PC-3 (cell line): ENCODE results near the gene ZBTB40. TPM values are rescaled to one million over a fixed set of nuclear protein-coding genes. Genes with fewer than 3 reads are reported as not detected.

Source experiments
- ATAC-seq: fragments of 200-7000 bp; cut with Tn5 transposase; 2 replicates; pipeline ENCODE4 v1.9.1; 2020; ENCODE audit warnings: mild to moderate bottlenecking, moderate library complexity
- BruUV-seq: library from RNA; stranded (reverse); fragments of 400-500 nt; replicated peaks from 2 replicates; lab custom pipeline; 2021; lab: Mats Ljungman, UMichigan
- CTCF ChIA-PET: fragments of 300-600 bp; sonication (Branson Sonifier 250); formaldehyde crosslinking; loops from one replicate; lab custom pipeline; 2022; ENCODE audit warnings: antibody characterized with exemption; lab: Charles Lee
- POLR2A ChIA-PET: fragments of 300-600 bp; sonication (Branson Sonifier 250); formaldehyde crosslinking; loops from one replicate; lab custom pipeline; 2022; ENCODE audit warnings: antibody characterized with exemption; ENCODE audit not compliant: unreplicated experiment; lab: Charles Lee
- DNase-seq: peaks from one replicate; pipeline ENCODE4 v3.0.0-alpha.2; 2015
- H2AFZ ChIP-seq: fragments of 300-600 bp; sonication (generic); 2 replicates; pipeline ENCODE4 v1.6.0; 2016; ENCODE audit warnings: antibody characterized with exemption, low read length
- H3F3A ChIP-seq: fragments of 300-600 bp; sonication (generic); one replicate; pipeline ENCODE4 v1.6.0; 2017; ENCODE audit warnings: antibody characterized with exemption, low read length, control low read depth, mild to moderate bottlenecking; ENCODE audit not compliant: unreplicated experiment
- H3K27ac ChIP-seq: fragments of 300-600 bp; sonication (generic); 2 replicates; pipeline ENCODE4 v1.5.1; 2016; ENCODE audit warnings: mild to moderate bottlenecking, low read length
- H3K27me3 ChIP-seq: fragments of 300-600 bp; sonication (generic); 2 replicates; pipeline ENCODE4 v1.6.1; 2016; ENCODE audit warnings: low read length, mixed read lengths
- H3K36me3 ChIP-seq: fragments of 300-600 bp; sonication (generic); 2 replicates; pipeline ENCODE4 v1.6.1; 2016; ENCODE audit warnings: low read depth, mixed run types, low read length, mixed read lengths
- H3K4me1 ChIP-seq: fragments of 300-600 bp; sonication (generic); 2 replicates; pipeline ENCODE4 v1.5.1; 2016; ENCODE audit warnings: low read length; ENCODE audit not compliant: insufficient read depth
- H3K4me2 ChIP-seq: fragments of 300-600 bp; sonication (generic); 2 replicates; pipeline ENCODE4 v1.6.0; 2016; ENCODE audit warnings: low read length
- H3K4me3 ChIP-seq: fragments of 300-600 bp; sonication (generic); 2 replicates; pipeline ENCODE4 v1.5.1; 2016; ENCODE audit warnings: mild to moderate bottlenecking, low read length, mixed read lengths
- H3K79me2 ChIP-seq: fragments of 300-600 bp; sonication (generic); 2 replicates; pipeline ENCODE4 v1.6.1; 2017; ENCODE audit warnings: low read length, mixed read lengths
- H3K9ac ChIP-seq: fragments of 300-600 bp; sonication (generic); 2 replicates; pipeline ENCODE4 v1.6.0; 2016; ENCODE audit warnings: mild to moderate bottlenecking, low read length
- H3K9me2 ChIP-seq: fragments of 300-600 bp; sonication (generic); replicated peaks from 2 replicates; pipeline ENCODE4 v1.6.1; 2016; ENCODE audit warnings: mixed run types, low read length, mixed read lengths
- H3K9me3 ChIP-seq: fragments of 300-600 bp; sonication (generic); 2 replicates; pipeline ENCODE4 v1.6.1; 2016; ENCODE audit warnings: low read length, mixed read lengths
- H4K20me1 ChIP-seq: fragments of 300-600 bp; sonication (generic); 2 replicates; pipeline ENCODE4 v1.6.1; 2016; ENCODE audit warnings: low read length, mixed read lengths
- CTCF ChIP-seq: fragments of 300-600 bp; sonication (generic); conservative IDR thresholded peaks from 2 replicates; pipeline ENCODE4 v1.5.1; 2017; ENCODE audit warnings: antibody characterized with exemption, low read depth, mild to moderate bottlenecking, low read length
- EZH2 ChIP-seq: fragments of 300-600 bp; sonication (generic); IDR thresholded peaks from one replicate; pipeline ENCODE4 v1.6.1; 2017; ENCODE audit warnings: antibody characterized with exemption, mild to moderate bottlenecking, low read length; ENCODE audit not compliant: unreplicated experiment
- EZH2phosphoT487 ChIP-seq: fragments of 300-600 bp; sonication (generic); IDR thresholded peaks from 2 replicates; pipeline ENCODE4 v1.6.1; 2018; ENCODE audit warnings: mild to moderate bottlenecking, antibody characterized with exemption, low read length, borderline replicate concordance
- intact Hi-C: fragments of 100-400 bp; cut with micrococcal nuclease; formaldehyde crosslinking; loops from 2 replicates; pipeline ENCODE4 v1.9.0; 2023
- total RNA-seq: library from RNA; depleted of rRNA; stranded (reverse); fragments of >200 nt; gene quantifications from 2 replicates; pipeline ENCODE4 v1.2.3, GENCODE V29; 2014

The ZBTB40 gene
- total RNA-seq, 1 experiment from 2014 or later, result 20.2 TPM

GRCh38 chr1:22576617-22577016 lies 125.0 kb downstream of the ZBTB40 start:
- Histone ChIP-seq H3K9me2 (no peaks in the 10 kb centered on the region), H3K4me2 (no peak overlapping the region), H4K20me1 (no peaks in the 10 kb centered on the region), H3K4me1 (no peaks in the 10 kb centered on the region), H3K79me2 (no peaks in the 10 kb centered on the region), H3F3A (peaks cover 17% of the 10 kb centered on the region), H3K27ac (no peak overlapping the region), H2AFZ (no peak overlapping the region), H3K27me3 (peaks cover 36% of the 10 kb centered on the region), H3K4me3 (no peak overlapping the region), H3K9me3 (0 out of 2 replicates have a peak, but pooled peaks cover 3% of the 10 kb centered on the region), H3K36me3 (no peaks in the 10 kb centered on the region), H3K9ac (no peak overlapping the region)
- ChIA-PET CTCF (no interaction called here), POLR2A (no interaction called here)
- no TSS peak for BruUV-seq
- TF ChIP-seq CTCF (no peak), EZH2 (no peak), EZH2phosphoT487 (no peak)
- ATAC-seq, result no peak
- intact Hi-C loops, result no loop called here
- no peak for DNase-seq

GRCh38 chr1:22578732-22579361 lies 127.2 kb downstream of the ZBTB40 start:
- Histone ChIP-seq H3K79me2 (no peaks in the 10 kb centered on the region), H3K27ac (no peak overlapping the region), H3K9me3 (0 out of 2 replicates have a peak, but pooled peaks cover 3% of the 10 kb centered on the region), H4K20me1 (no peaks in the 10 kb centered on the region), H3K27me3 (peaks cover 20% of the 10 kb centered on the region), H3K9me2 (no peaks in the 10 kb centered on the region), H3K4me3 (no peak overlapping the region), H3K4me2 (no peak overlapping the region), H3K4me1 (no peaks in the 10 kb centered on the region), H3K36me3 (no peaks in the 10 kb centered on the region), H3F3A (peaks cover 17% of the 10 kb centered on the region), H3K9ac (no peak overlapping the region), H2AFZ (no peak overlapping the region)
- TF ChIP-seq EZH2phosphoT487, result no peak
- no peak for TF ChIP-seq EZH2
- TF ChIP-seq CTCF, result no peak
- intact Hi-C loops, result no loop called here
- ChIA-PET CTCF (no interaction called here), POLR2A (no interaction called here)
- no TSS peak for BruUV-seq
- DNase-seq, result no peak
- ATAC-seq, result no peak

- TF ChIP-seq EZH2phosphoT487, result no peak
- TF ChIP-seq EZH2, result no peak
- TF ChIP-seq CTCF, result no peak
- DNase-seq (no peak), ATAC-seq (no peak)
- Histone ChIP-seq H3F3A (peaks cover 17% of the 10 kb centered on the region), H3K9me2 (no peaks in the 10 kb centered on the region), H2AFZ (no peak overlapping the region), H3K9ac (no peak overlapping the region), H3K4me2 (no peak overlapping the region), H3K79me2 (no peaks in the 10 kb centered on the region), H3K36me3 (no peaks in the 10 kb centered on the region), H3K4me3 (no peak overlapping the region), H3K4me1 (no peaks in the 10 kb centered on the region), H4K20me1 (no peaks in the 10 kb centered on the region), H3K27me3 (peaks cover 12% of the 10 kb centered on the region), H3K27ac (no peak overlapping the region), H3K9me3 (0 out of 2 replicates have a peak, but pooled peaks cover 3% of the 10 kb centered on the region)
- ChIA-PET POLR2A (interaction anchor here (0.6 kb wide), 1 partner anchor 37 kb away, joined by 3 read pairs; no protein-coding TSS in a partner anchor), CTCF (no interaction called here)
- intact Hi-C loops, result no loop called here
- BruUV-seq, result no TSS peak
Measured at GRCh38 chr1:22579541-22580155, 128.0 kb downstream of the ZBTB40 start.
